ENCODE results near the gene GPSM1.

GPSM1 gene

DNA sequence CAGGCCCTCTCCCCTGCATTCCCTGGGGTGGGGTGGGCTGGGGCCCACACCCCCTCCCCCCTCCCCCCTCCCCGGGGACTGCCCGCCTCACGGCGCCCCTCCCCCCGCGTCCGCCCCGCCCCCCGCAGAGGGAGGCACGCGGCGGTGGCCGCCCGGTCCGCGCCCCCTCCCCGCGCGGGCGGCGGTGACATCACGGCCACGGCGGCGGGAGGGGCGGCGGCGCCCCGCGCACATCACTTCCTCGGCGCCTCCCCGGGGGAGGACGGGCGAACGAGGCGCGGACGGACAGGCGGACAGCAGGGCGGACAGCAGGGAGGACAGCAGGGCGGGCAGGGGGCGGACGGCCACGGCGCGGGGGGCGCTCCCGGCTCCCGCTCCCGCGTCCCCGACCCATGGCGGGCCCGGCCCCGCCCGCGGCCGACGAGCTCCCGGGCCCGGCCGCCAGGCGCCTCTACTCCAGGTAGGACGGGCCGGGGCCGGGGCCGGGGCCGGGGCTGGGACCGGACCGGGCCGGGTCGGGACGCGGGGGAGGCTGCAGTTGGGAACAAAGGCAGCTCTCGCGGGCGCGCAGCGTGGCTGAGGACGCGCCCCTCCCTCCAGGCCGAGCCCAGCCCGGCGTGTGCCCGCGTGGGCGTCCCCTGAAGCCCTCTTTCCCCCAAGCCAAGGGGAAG lies at the start of gene GPSM1:
GPSM1 (plus strand) TSS at position 236 of the 671 bp plus-strand sequence; CDS start at position 393, 157 bp downstream.
- DNase-seq (ENCODE audit: low read depth in 2 of 2): no peak

DNA sequence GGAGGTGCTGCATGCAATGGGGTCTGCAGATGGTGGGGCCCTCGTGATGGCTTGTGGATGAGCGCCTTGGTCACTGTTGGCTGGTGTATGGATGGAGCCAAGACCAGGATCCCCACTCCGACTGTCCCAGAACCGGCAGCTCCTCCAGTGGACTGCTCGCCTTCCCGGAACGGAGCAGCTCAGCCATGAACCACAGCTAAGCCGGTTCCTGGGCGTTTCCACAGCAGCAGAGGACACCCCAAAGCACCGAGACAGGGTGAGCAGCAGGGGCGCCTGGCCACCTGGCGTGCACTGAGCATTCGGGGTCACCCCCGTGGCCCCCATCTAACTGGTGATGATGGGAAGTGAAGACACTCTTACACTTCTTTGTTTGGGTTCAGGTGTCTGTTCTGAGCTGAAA lies 49.6 kb upstream of the GPSM1 start:
- no peak for DNase-seq (ENCODE audit: low read depth in 2 of 2)

GRCh38 chr9:136278221-136278620 lies 49.1 kb upstream of the GPSM1 start:
- DNase-seq (ENCODE audit: low read depth in 2 of 2): no peak

- no peak for DNase-seq (ENCODE audit: low read depth in 2 of 2)
Observed at GRCh38 chr9:136278894-136279293, 48.4 kb upstream of the GPSM1 start.

DNA sequence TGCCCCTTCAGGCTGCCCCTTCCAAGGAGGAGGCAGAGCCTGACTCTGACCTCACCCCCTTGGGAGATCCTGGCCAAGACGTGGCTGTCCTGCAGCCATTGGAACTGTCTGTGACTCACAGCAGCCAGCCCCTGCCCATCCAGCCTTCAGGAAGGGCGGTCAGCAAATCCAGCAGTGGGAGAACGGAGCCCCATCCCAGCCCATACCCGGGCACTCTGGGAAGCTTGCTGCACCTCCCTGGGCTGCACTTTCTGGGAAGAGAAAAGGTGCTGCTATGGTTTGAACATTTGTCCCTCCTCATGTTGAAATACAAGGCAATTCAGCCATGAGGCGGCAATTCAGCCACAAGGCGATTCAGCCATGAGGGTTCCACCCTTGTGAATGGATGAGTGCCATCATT lies 47.9 kb upstream of the GPSM1 start:
- no peak for DNase-seq (ENCODE audit: low read depth in 2 of 2)

DNA sequence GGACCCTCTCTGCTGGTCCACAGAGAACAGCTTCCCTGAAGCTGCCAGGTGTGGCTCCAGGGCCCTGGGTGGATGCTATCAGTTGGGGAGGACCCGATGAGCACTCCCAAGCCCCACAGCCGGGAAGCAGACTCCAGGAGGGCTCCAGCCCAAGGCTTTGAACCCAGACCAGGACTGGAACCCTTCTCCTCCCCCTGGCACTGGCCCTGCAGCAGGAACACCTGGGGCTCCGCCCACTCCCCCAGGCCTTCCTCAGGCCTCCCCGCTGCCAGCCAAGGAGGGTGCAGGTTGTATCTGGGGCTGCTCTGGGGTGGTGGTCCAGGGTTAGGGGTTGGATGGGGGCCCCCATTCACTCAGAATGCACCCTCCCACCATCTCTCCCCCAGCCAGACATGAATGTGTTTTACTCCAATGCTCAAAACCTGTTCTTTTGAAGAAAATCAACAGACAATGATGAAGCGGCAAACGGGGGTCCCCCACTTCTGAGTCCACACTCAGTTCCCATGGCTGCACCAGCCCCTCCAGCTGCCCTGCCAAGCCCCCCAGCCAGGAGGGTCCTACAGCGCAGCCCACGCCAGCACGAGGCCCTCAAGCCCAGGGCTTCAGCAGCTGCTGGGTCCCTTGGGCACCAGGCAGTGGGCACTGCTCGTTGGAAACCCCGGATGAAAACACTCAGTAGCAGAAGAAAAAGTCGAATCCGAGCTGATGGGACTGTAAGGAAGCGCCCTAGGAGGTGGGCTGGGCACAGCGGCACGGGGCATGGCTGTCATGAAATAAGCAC lies 46.6 kb upstream of the GPSM1 start:
- no peak for DNase-seq (ENCODE audit: low read depth in 2 of 2)

DNA sequence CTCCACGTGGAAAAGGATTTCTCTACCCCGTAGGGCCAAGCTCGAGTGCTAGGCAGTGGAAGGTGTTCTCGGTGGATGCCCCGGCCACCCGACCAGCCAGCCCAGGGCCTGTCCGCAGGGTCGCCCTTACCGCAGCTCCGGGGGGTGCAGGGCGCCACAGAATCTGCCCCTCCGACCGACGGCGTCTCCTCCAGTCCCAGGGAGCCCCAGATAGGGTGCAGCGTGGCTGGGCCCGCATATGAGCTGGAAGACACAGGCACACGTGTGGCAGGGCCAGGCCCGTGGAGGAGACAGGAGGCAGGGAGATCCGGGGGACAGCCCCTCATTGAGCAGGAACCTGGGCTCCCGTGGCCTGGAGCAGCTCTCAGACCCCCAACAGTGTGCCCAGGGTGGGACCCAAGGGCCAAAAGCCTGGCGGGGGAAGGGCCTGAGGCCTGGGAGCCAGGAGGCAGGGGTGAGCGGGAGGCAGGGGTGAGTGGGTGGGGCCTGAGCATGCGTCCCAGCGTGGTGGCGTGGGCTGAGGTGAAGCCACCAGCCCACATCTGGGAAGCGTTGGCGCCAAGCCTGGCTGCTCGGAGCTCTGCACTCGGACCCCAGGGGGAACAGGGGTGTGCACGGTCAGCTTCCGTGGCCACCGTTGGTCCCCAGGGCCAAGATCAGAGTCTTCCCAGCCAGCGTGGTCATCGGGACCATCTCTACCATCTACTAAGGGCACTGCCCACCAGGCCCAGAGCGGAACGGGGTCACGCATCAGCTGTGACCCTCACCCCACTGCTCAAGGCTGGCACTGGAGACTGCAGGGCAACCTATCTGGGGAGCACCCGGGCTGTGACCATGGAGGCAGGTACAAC lies 45.7 kb upstream of the GPSM1 start:
- no peak for DNase-seq (ENCODE audit: low read depth in 2 of 2)

DNA sequence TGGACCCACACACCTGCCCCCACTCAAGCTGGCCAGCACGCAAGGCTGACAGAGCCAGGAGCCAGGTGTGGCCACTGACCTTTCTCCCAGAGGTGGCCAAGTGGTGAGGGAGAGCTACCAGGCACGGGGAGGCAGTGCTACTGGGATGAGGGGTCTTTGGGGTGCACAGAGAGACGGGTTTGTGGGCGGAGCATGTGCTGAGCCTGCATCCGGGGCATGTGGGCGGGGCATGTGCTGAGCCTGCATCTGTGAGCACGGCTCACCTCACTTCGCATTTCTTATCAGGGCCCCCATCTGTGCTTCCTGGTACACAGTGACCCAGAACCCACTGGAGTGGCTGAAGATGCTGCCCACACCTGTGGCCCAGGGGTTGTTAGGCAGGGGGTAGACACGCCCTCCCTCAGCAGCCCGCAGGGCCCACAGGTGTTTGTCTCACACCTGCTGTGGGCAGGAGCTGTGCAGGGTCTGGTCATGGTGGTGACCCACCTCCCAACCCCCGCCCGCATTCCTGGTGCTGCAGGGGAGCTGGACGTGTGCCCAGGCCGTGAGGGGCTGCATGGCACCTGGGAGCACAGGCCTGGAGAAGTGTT lies 45.0 kb upstream of the GPSM1 start:
- DNase-seq (ENCODE audit: low read depth in 2 of 2): no peak

GRCh38 chr9:136283291-136284235 lies 43.8 kb upstream of the GPSM1 start:
- DNase-seq (ENCODE audit: low read depth in 2 of 2): peak; percentile 57 to 63

- no peak for DNase-seq (ENCODE audit: low read depth in 2 of 2)
Observed at GRCh38 chr9:136284311-136284710, 43.0 kb upstream of the GPSM1 start.

- no peak for DNase-seq (ENCODE audit: low read depth in 2 of 2)
Observed at GRCh38 chr9:136284951-136285350, 42.4 kb upstream of the GPSM1 start.

DNA sequence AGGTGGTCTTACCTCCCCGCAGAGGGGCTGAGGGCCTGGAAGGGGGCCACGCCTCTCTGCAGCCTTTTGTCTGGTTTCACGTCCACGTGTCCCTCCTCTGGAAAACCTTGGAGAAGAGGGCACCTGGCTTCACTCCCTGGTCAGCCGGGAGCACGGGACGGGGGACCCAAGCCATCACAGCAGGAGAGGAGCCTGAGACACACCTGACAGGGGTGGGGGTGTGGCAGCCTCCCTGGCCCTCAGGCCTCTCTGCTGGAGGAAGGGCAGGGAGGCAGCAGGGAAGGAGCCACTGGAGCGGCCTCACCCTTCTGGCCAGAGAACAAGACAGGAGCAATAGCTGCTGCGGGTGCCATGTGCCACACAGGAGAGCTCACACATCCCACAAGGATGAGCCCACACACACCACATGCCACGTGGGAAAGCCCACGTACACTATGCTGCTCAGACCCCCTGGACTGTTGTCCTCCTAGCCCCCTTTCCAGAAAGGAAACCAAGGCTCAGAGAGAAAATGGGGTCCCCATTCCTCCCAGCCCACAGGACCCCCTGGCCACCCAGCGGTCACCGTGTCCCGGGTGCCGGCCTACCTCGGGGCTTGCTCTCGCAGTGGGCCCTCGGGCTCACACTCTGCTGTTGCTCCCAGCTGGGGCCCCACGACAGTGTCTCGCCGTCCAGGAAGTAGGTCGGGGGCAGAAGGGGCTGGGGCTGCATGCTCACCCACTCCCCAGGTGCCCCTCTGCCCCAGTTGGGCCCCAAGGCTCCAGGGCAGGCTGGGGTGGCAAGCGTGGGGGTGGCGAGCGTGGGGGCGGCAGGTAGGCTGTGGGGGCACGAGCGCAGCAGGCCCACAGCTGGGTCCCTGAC lies 41.6 kb upstream of the GPSM1 start:
- DNase-seq (ENCODE audit: low read depth in 2 of 2): no peak

DNA sequence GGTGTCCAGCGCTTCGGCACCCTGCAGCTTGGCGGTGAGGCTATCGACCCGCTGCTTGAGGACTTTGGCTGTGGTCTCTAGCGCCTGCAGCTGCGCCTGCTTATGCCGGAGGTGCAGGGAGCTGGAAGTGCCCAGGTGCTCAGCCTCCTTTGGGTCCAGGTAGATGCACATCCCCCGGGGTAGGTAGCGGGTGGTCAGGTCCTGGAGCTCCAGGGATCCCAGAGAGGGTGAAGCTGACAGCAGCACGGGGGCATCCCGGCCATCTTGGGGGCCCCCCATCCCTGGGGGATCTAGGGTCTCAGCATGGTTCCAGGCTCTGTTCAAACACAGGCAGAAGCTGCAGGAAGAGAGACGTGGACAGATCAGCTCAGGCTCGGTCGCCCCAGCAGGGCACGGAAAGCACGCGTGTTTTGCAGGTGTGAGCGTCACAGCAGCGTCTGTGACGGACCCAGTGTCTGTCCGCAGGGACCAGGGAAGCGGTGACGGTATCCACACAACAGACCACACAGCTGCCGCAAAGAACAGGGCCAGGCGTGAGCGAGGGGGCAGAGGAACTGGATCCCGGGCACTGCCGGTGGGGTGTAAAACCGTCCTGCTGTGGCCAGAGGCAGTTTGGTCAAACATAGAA lies 40.9 kb upstream of the GPSM1 start:
- DNase-seq (ENCODE audit: low read depth in 2 of 2): no peak

- DNase-seq (ENCODE audit: low read depth in 2 of 2): no peak
Observed at GRCh38 chr9:136286987-136287379, 40.4 kb upstream of the GPSM1 start.

- DNase-seq (ENCODE audit: low read depth in 2 of 2): no peak
Observed at GRCh38 chr9:136287960-136288753, 39.2 kb upstream of the GPSM1 start.

- no peak for DNase-seq (ENCODE audit: low read depth in 2 of 2)
Observed at GRCh38 chr9:136289651-136290507, 37.5 kb upstream of the GPSM1 start.

- DNase-seq (ENCODE audit: low read depth in 2 of 2): no peak
Observed at GRCh38 chr9:136290508-136291000, 36.8 kb upstream of the GPSM1 start.

Data from stimulated activated CD8-positive, alpha-beta memory T cell treated with anti-CD3 and anti-CD28 coated beads, Interleukin-2, amount 100 ng/mL, for 48 hours (primary cell).